ENCODE data around the gene RAB35.

Gene RAB35

GRCh38 chr12:120134307-120134980 lies 17.9 kb upstream of the RAB35 start:
- in situ Hi-C loops (cut with MboI; ENCODE audit: low sequenced_read_pairs), result no loop called here

- in situ Hi-C loops (cut with MboI; ENCODE audit: low sequenced_read_pairs), result no loop called here
Observed at GRCh38 chr12:120132863-120133385, 16.4 kb upstream of the RAB35 start.

GRCh38 chr12:120132054-120132836 lies 15.7 kb upstream of the RAB35 start:
- in situ Hi-C loops (cut with MboI; ENCODE audit: low sequenced_read_pairs), result no loop called here

GRCh38 chr12:120131116-120131515 lies 14.6 kb upstream of the RAB35 start:
- in situ Hi-C loops (cut with MboI; ENCODE audit: low sequenced_read_pairs), result no loop called here

GRCh38 chr12:120130011-120130410 lies 13.5 kb upstream of the RAB35 start:
- in situ Hi-C loops (cut with MboI; ENCODE audit: low sequenced_read_pairs), result no loop called here

- in situ Hi-C loops (cut with MboI; ENCODE audit: low sequenced_read_pairs), result no loop called here
Observed at GRCh38 chr12:120126635-120127005, 10.1 kb upstream of the RAB35 start.

- in situ Hi-C loops (cut with MboI; ENCODE audit: low sequenced_read_pairs), result no loop called here
Observed at GRCh38 chr12:120125792-120126634, 9.5 kb upstream of the RAB35 start.

GRCh38 chr12:120125029-120125428 lies 8.5 kb upstream of the RAB35 start:
- in situ Hi-C loops (cut with MboI; ENCODE audit: low sequenced_read_pairs), result no loop called here

GRCh38 chr12:120121766-120122293 lies 5.3 kb upstream of the RAB35 start:
- in situ Hi-C loops (cut with MboI; ENCODE audit: low sequenced_read_pairs), result no loop called here

- in situ Hi-C loops (cut with MboI; ENCODE audit: low sequenced_read_pairs), result no loop called here
Observed at GRCh38 chr12:120121343-120121742, 4.8 kb upstream of the RAB35 start.

GRCh38 chr12:120119271-120119973 lies 2.9 kb upstream of the RAB35 start:
- in situ Hi-C loops (cut with MboI; ENCODE audit: low sequenced_read_pairs), result no loop called here

GRCh38 chr12:120118321-120119061 lies 1.9 kb upstream of the RAB35 start:
- in situ Hi-C loops (cut with MboI; ENCODE audit: low sequenced_read_pairs), result no loop called here

- in situ Hi-C loops (cut with MboI; ENCODE audit: low sequenced_read_pairs), result no loop called here
Observed at GRCh38 chr12:120117961-120118320, 1.4 kb upstream of the RAB35 start.

- in situ Hi-C loops (cut with MboI; ENCODE audit: low sequenced_read_pairs), result no loop called here
Observed at GRCh38 chr12:120116792-120117651, 469 bp upstream of the RAB35 start.

- in situ Hi-C loops (cut with MboI; ENCODE audit: low sequenced_read_pairs), result no loop called here
Observed at GRCh38 chr12:120115692-120116440, 687 bp downstream of the RAB35 start.

- in situ Hi-C loops (cut with MboI; ENCODE audit: low sequenced_read_pairs), result no loop called here
Observed at GRCh38 chr12:120115066-120115465, 1.5 kb downstream of the RAB35 start.

GRCh38 chr12:120110550-120111501 lies 5.7 kb downstream of the RAB35 start:
- in situ Hi-C loops (cut with MboI; ENCODE audit: low sequenced_read_pairs), result no loop called here

All from HL-60/S4 treated with retinoic acid at 250 ng/mL for 4 days and 3 days (cell line).